Ascending aorta (tissue), 2 donors: Measurements from ENCODE around the gene CCND1. TPM values are rescaled to one million over a fixed set of nuclear protein-coding genes. Genes with fewer than 3 reads are reported as not detected.

Experiments
- DNase-seq, 2 donors: peaks; one replicate each; pipeline ENCODE4 v3.0.0-alpha.2; 2019; ENCODE audit warnings: low spot score in 2 of 2
- H3K27ac ChIP-seq, 2 donors: fragments of 200-600 bp; sonication (generic); one replicate each; pipeline ENCODE4 v1.5.1; 2016 to 2017; ENCODE audit warnings: mild to moderate bottlenecking in 1 of 2
- H3K27me3 ChIP-seq: fragments of 200-600 bp; sonication (generic); one replicate; pipeline ENCODE4 v1.5.1; 2017
- H3K36me3 ChIP-seq, 2 donors: fragments of 200-600 bp; sonication (generic); one replicate each; pipeline ENCODE4 v1.5.1; 2016
- H3K4me1 ChIP-seq, 2 donors: fragments of 200-600 bp; sonication (generic); one replicate each; pipeline ENCODE4 v1.5.1; 2016 to 2017; ENCODE audit warnings: mild to moderate bottlenecking in 1 of 2
- H3K4me3 ChIP-seq, 2 donors: fragments of 200-600 bp; sonication (generic); one replicate each; pipeline ENCODE4 v1.5.1; 2016 to 2017; ENCODE audit warnings: mild to moderate bottlenecking in 1 of 2
- H3K9me3 ChIP-seq, 2 donors: fragments of 200-600 bp; sonication (generic); one replicate each; pipeline ENCODE4 v1.5.1; 2016
- intact Hi-C: fragments of 100-400 bp; cut with DNase I; formaldehyde crosslinking; loops from one replicate; pipeline ENCODE4 v1.15.1; 2023
- total RNA-seq: library from RNA; depleted of rRNA; stranded (reverse); fragments of >200 nt; gene quantifications from one replicate; pipeline ENCODE4 v1.1.0, GENCODE V29; 2016
- TF ChIP-seq, protein P1 (sequence below), 3 experiments: fragments of 200-600 bp in 2 of 3; fragments of 450-650 bp in 1 of 3; sonication (generic) in 2 of 3; IDR thresholded peaks; one replicate each; pipeline ENCODE4 v1.5.1; 2016 to 2019; ENCODE audit warnings: antibody characterized with exemption in 3 of 3, mild to moderate bottlenecking in 1 of 3, moderate library complexity in 1 of 3

The CCND1 gene
- total RNA-seq, 1 donor from 2014 or later, result 90.6 TPM

DNA sequence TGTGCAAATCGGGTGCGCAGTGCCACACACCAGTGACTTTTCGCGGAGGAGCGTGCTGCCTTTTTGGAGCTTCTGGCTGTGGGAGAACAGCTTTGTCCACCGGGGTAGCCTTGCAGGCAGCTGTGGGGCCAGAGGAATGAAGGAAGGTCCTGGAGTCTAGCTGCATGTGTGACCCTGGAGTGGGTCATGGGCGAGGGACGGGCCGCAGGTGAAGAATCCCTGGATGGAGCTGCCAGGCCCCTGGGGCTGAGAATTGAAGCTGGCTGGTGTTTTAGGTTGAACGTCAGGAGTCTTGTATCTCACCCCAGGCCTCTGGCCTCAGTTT is 8.6 kb downstream of the CCND1 start:
- Histone ChIP-seq H3K4me3 (no peak overlapping the region), H3K27ac (no peak overlapping the region), H3K27me3 (no peaks in the 10 kb centered on the region), H3K9me3 (no peaks in the 10 kb centered on the region), H3K36me3 (peaks cover 44 to 75% of the 10 kb centered on the region in 2 donors), H3K4me1 (peaks cover 0 to 4% of the 10 kb centered on the region in 2 donors)
- peak in 1 of 2 donors; percentile 54 for DNase-seq
- intact Hi-C loops, result no loop called here
- TF ChIP-seq, protein P1, sequence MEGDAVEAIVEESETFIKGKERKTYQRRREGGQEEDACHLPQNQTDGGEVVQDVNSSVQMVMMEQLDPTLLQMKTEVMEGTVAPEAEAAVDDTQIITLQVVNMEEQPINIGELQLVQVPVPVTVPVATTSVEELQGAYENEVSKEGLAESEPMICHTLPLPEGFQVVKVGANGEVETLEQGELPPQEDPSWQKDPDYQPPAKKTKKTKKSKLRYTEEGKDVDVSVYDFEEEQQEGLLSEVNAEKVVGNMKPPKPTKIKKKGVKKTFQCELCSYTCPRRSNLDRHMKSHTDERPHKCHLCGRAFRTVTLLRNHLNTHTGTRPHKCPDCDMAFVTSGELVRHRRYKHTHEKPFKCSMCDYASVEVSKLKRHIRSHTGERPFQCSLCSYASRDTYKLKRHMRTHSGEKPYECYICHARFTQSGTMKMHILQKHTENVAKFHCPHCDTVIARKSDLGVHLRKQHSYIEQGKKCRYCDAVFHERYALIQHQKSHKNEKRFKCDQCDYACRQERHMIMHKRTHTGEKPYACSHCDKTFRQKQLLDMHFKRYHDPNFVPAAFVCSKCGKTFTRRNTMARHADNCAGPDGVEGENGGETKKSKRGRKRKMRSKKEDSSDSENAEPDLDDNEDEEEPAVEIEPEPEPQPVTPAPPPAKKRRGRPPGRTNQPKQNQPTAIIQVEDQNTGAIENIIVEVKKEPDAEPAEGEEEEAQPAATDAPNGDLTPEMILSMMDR (IDR thresholded peaks at IDR 0.05), result no peak

DNA sequence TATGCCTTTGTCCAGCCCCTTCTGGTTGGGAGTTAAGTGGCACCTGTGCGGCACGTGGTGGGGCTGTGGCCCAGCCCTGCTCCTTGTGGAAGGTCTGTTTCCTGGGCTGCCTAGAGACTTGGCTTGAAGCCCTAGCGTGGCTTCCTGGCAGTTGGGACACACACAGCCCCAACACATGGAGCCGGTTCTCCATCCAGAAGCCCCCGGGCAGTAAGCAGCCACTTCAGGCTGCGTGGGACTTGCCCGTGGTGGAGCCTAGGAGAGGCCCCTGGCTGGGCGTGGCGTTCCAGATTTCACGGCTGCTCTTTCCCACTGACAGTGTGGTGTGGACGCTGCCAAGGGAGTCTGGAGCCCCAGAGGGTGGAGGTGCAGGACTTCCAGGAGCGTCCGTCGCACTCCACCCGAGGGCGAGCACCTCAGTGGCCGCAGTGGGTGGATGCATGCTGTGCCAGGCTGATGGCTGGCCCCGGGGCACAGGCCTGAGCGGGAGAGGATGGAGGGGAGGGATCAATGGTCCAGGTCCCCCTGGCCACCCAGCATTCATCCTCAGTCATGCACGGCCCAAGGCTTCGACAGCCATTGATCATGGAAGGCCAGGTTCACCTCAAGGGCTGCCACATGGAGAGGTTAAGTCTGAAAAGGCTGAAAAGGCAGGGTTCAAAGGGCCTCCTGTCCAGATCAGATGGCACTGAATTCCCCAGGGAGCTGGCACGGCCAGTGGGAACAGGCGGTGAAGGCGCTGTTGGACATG is 9.3 kb downstream of the CCND1 start:
- intact Hi-C loops, result no loop called here
- peaks cover 44 to 76% of the 10 kb centered on the region in 2 donors for H3K36me3 ChIP-seq
- DNase-seq, result peak in 1 of 2 donors; percentile 58
- no peaks in the 10 kb centered on the region for H3K4me1 ChIP-seq
- no peak overlapping the region for H3K27ac ChIP-seq
- TF ChIP-seq, protein P1 (IDR thresholded peaks at IDR 0.05), result no peak
- no peaks in the 10 kb centered on the region for H3K9me3 ChIP-seq
- no peak overlapping the region for H3K4me3 ChIP-seq
- no peaks in the 10 kb centered on the region for H3K27me3 ChIP-seq

DNA sequence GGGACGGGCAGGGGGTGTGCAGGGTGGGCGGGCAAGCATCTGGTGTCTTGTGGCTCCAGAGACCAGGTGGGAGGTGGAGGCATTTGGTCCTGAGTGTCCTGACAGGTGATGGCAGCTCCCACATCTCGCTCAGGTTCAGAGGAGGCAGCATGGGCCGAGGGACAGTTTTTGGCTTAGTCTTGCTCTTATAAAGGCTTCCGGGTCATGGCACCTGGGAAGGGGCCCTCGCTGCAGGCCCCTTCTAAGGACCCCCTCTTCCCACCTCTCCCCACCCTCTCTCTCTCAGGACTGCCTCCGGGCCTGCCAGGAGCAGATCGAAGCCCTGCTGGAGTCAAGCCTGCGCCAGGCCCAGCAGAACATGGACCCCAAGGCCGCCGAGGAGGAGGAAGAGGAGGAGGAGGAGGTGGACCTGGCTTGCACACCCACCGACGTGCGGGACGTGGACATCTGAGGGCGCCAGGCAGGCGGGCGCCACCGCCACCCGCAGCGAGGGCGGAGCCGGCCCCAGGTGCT is 9.9 kb downstream of the CCND1 start:
- TF ChIP-seq, protein P1 (IDR thresholded peaks at IDR 0.05), result no peak
- H3K36me3 ChIP-seq, result peaks cover 44 to 76% of the 10 kb centered on the region in 2 donors
- H3K27me3 ChIP-seq, result no peaks in the 10 kb centered on the region
- H3K27ac ChIP-seq, result no peak overlapping the region
- no peaks in the 10 kb centered on the region for H3K4me1 ChIP-seq
- intact Hi-C loops, result no loop called here
- DNase-seq, result no peak
- no peaks in the 10 kb centered on the region for H3K9me3 ChIP-seq
- H3K4me3 ChIP-seq, result no peak overlapping the region

DNA sequence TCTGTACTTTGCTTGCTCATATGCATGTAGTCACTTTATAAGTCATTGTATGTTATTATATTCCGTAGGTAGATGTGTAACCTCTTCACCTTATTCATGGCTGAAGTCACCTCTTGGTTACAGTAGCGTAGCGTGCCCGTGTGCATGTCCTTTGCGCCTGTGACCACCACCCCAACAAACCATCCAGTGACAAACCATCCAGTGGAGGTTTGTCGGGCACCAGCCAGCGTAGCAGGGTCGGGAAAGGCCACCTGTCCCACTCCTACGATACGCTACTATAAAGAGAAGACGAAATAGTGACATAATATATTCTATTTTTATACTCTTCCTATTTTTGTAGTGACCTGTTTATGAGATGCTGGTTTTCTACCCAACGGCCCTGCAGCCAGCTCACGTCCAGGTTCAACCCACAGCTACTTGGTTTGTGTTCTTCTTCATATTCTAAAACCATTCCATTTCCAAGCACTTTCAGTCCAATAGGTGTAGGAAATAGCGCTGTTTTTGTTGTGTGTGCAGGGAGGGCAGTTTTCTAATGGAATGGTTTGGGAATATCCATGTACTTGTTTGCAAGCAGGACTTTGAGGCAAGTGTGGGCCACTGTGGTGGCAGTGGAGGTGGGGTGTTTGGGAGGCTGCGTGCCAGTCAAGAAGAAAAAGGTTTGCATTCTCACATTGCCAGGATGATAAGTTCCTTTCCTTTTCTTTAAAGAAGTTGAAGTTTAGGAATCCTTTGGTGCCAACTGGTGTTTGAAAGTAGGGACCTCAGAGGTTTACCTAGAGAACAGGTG is 11.1 kb downstream of the CCND1 start:
- Histone ChIP-seq H3K27ac (no peak overlapping the region), H3K4me3 (no peak overlapping the region), H3K9me3 (no peaks in the 10 kb centered on the region), H3K27me3 (no peaks in the 10 kb centered on the region), H3K4me1 (no peaks in the 10 kb centered on the region), H3K36me3 (peaks cover 44 to 72% of the 10 kb centered on the region in 2 donors)
- intact Hi-C loops, result no loop called here
- TF ChIP-seq, protein P1 (IDR thresholded peaks at IDR 0.05), result no peak
- no peak for DNase-seq

DNA sequence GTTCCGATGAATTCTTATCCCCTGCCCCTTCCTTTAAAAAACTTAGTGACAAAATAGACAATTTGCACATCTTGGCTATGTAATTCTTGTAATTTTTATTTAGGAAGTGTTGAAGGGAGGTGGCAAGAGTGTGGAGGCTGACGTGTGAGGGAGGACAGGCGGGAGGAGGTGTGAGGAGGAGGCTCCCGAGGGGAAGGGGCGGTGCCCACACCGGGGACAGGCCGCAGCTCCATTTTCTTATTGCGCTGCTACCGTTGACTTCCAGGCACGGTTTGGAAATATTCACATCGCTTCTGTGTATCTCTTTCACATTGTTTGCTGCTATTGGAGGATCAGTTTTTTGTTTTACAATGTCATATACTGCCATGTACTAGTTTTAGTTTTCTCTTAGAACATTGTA is 12.0 kb downstream of the CCND1 start:
- H3K4me3 ChIP-seq, result no peak overlapping the region
- no peaks in the 10 kb centered on the region for H3K9me3 ChIP-seq
- TF ChIP-seq, protein P1 (IDR thresholded peaks at IDR 0.05), result no peak
- intact Hi-C loops, result no loop called here
- no peaks in the 10 kb centered on the region for H3K4me1 ChIP-seq
- H3K27me3 ChIP-seq, result no peaks in the 10 kb centered on the region
- no peak for DNase-seq
- H3K27ac ChIP-seq, result no peak overlapping the region
- H3K36me3 ChIP-seq, result peaks cover 40 to 63% of the 10 kb centered on the region in 2 donors
